ENCODE measurements around the gene PSAP.

Gene PSAP

DNA sequence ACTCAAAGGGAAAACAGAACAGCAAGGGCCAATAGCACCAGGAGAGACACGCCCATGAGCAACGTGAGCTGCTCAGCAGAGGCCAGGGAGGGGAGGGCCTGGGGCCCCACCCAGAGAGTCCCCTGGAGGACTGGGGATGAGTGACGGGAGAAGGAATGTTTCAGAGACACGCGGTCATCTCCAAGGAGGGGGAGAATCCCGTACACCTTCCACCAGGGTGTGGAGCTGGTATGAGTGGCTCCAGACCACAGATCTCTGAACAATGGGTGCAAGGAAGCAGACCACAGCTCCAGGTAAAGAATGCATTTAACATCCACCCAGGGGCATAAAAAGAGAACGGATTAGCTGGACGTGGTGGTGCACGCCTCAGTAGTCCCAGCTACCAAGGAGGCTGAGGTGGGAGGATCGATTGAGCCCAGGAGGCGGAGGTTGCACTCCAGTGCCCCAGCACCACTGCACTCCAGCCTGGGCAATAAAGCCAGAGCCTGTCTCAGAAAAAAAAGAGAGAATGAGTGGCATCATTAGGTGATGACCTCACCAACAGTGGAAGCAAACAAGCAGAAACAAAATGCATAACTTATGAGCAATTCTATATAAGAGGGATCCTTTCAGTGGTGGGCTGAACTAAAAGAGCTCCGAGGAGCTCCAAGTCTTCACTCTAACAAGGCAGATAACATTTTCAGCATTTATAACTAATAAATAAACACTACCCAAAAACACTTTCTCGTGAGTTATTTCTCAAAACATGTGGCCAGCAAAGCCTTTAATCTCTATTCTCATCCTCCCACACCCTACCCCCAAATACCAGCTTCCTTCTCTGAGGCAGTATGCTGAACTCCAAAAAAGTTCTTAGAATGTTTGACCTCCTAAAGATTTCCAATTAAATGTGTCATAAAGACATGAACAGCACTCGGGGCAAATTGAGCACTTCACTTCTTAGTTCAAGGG, 12.5 kb downstream of the PSAP start:
- Histone ChIP-seq H3K9me3 (ENCODE audit: control extremely low read depth in 1 of 5, control insufficient read depth in 4 of 5, insufficient read depth in 2 of 5, low read depth in 1 of 5, low read length in 4 of 5) (no peaks in the 10 kb centered on the region), H3K4me1 (ENCODE audit: control extremely low read depth in 1 of 4, control insufficient read depth in 4 of 4, insufficient read depth in 4 of 4, low read length in 3 of 4) (peaks cover 0 to 14% (median 12%) of the 10 kb centered on the region in 4 experiments), H3K4me3 (ENCODE audit: control insufficient read depth in 1 of 7, extremely low read depth in 1 of 7, insufficient read depth in 4 of 7, low read depth in 2 of 7, low read length in 6 of 7) (no peak overlapping the region), H3K36me3 (ENCODE audit: control insufficient read depth in 4 of 4, insufficient read depth in 4 of 4, low read length in 3 of 4) (peaks cover 2 to 17% (median 7%) of the 10 kb centered on the region in 4 experiments), H3K27me3 (replicated peaks in 2 of 5; ENCODE audit: control insufficient read depth in 4 of 5, insufficient read depth in 5 of 5, low read length in 4 of 5) (no peaks in the 10 kb centered on the region), H3K27ac (ENCODE audit: insufficient read depth in 1 of 2, low read depth in 1 of 2, low read length in 2 of 2, poor library complexity in 1 of 2, severe bottlenecking in 2 of 2) (no peak overlapping the region)
- DNase-seq, result no peak
- ChIA-PET CTCF (interaction anchor here (0.7 to 10.2 kb wide), 12 partner anchors 8 to 210 kb away, joined by 3 to 129 read pairs (median 6); partner anchors contain the start of gene PSAP), POLR2A (interaction anchor here (0.6 to 1.3 kb wide), 3 partner anchors 11 to 21 kb away, joined by 3 to 4 read pairs (median 3); partner anchors contain the start of gene PSAP)
- WGBS (ENCODE audit: insufficient coverage), result 87% methylated on average over 13 of the region's 14 CpGs

DNA sequence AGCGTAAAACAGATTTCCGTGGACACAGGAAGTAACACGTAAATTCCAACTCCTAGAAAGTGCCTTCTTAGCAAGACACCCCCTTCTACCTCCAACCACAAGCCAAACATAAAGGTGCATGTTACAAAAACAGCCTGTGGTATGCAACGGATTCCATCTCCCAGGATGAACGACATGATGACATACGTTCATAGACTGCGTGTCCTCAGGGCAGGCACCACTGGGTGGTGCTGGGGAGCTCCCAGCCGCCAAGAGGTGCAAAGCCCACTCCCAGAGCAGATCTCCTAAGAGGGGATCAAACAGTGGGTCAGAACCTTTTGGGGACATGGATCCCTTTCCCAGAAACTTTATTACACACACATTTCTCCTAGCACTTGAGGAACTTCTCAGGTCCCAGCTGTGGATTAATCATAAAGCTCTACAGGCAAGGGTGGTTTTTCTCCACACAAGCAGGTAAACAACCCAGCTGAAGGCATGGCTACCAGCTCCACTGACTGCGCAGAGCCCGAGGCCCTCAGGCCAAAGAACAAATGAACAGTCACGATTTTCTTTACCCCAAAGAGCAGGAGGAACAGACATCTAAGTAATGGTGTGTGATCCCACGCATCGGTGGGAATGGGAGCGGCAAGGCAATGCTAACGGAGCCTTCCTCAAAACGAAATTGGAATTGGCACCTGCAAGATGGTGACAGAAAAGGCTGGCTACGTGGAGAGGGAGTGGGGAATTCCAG, 13.8 kb downstream of the PSAP start:
- WGBS (ENCODE audit: insufficient coverage), result 77% methylated on average over 16 of the region's 17 CpGs

DNA sequence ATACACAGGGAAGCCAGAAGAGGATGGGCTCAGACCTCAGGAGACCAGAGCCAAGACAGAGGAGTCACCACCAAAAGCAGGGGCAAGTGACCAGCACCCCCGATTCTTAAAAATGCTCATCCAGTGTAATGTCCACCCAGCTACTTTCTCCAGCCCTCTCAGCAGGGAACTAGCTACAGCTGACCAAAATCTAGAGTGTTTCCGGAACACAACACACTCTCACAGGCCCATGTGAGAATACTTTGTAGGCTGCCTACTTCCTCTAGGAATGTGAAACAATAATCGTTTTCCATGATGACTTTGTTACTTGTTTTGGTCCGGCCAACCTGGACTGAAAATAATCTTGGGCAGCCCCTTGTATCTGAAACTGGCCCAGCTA, 14.5 kb downstream of the PSAP start:
- POLR2A ChIA-PET, result interaction anchor here (1.2 kb wide), 1 partner anchor 60 kb away, joined by 3 read pairs; no protein-coding TSS in a partner anchor
- Histone ChIP-seq H3K4me1 (ENCODE audit: control extremely low read depth in 1 of 4, control insufficient read depth in 4 of 4, insufficient read depth in 4 of 4, low read length in 3 of 4) (peaks cover 0 to 10% (median 4%) of the 10 kb centered on the region in 4 experiments), H3K9me3 (ENCODE audit: control extremely low read depth in 1 of 5, control insufficient read depth in 4 of 5, insufficient read depth in 2 of 5, low read depth in 1 of 5, low read length in 4 of 5) (no peaks in the 10 kb centered on the region), H3K4me3 (ENCODE audit: control insufficient read depth in 1 of 7, extremely low read depth in 1 of 7, insufficient read depth in 4 of 7, low read depth in 2 of 7, low read length in 6 of 7) (no peak overlapping the region), H3K36me3 (ENCODE audit: control insufficient read depth in 4 of 4, insufficient read depth in 4 of 4, low read length in 3 of 4) (peaks cover 10 to 30% (median 13%) of the 10 kb centered on the region in 4 experiments), H3K27ac (ENCODE audit: insufficient read depth in 1 of 2, low read depth in 1 of 2, low read length in 2 of 2, poor library complexity in 1 of 2, severe bottlenecking in 2 of 2) (no peak overlapping the region), H3K27me3 (replicated peaks in 2 of 5; ENCODE audit: control insufficient read depth in 4 of 5, insufficient read depth in 5 of 5, low read length in 4 of 5) (no peaks in the 10 kb centered on the region)
- 96% methylated on average over 3 of the region's 4 CpGs for WGBS (ENCODE audit: insufficient coverage)
- CTCF ChIA-PET, result interaction anchor here (0.7 to 10.2 kb wide), 13 partner anchors 9 to 388 kb away, joined by 3 to 129 read pairs (median 6); partner anchors contain the start of gene PSAP
- no peak for DNase-seq

More for the DNA sequence above, 13.8 kb downstream of the PSAP start:
- DNase-seq, result peak in 2 of 3 donors; percentile 49 to 51
- POLR2A ChIA-PET, result interaction anchor here (0.6 to 1.3 kb wide), 4 partner anchors 9 to 59 kb away, joined by 3 to 4 read pairs (median 3); partner anchors contain the start of gene PSAP
- Histone ChIP-seq H3K27me3 (replicated peaks in 2 of 5; ENCODE audit: control insufficient read depth in 4 of 5, insufficient read depth in 5 of 5, low read length in 4 of 5) (no peaks in the 10 kb centered on the region), H3K4me1 (ENCODE audit: control extremely low read depth in 1 of 4, control insufficient read depth in 4 of 4, insufficient read depth in 4 of 4, low read length in 3 of 4) (peaks cover 0 to 10% (median 5%) of the 10 kb centered on the region in 4 experiments), H3K4me3 (ENCODE audit: control insufficient read depth in 1 of 7, extremely low read depth in 1 of 7, insufficient read depth in 4 of 7, low read depth in 2 of 7, low read length in 6 of 7) (no peak overlapping the region), H3K27ac (ENCODE audit: insufficient read depth in 1 of 2, low read depth in 1 of 2, low read length in 2 of 2, poor library complexity in 1 of 2, severe bottlenecking in 2 of 2) (no peak overlapping the region), H3K9me3 (ENCODE audit: control extremely low read depth in 1 of 5, control insufficient read depth in 4 of 5, insufficient read depth in 2 of 5, low read depth in 1 of 5, low read length in 4 of 5) (no peaks in the 10 kb centered on the region), H3K36me3 (ENCODE audit: control insufficient read depth in 4 of 4, insufficient read depth in 4 of 4, low read length in 3 of 4) (peaks cover 6 to 24% (median 8%) of the 10 kb centered on the region in 4 experiments)
- CTCF ChIA-PET, result interaction anchor here (0.9 to 10.2 kb wide), 11 partner anchors 9 to 130 kb away, joined by 3 to 129 read pairs (median 6); partner anchors contain the start of gene PSAP

DNA sequence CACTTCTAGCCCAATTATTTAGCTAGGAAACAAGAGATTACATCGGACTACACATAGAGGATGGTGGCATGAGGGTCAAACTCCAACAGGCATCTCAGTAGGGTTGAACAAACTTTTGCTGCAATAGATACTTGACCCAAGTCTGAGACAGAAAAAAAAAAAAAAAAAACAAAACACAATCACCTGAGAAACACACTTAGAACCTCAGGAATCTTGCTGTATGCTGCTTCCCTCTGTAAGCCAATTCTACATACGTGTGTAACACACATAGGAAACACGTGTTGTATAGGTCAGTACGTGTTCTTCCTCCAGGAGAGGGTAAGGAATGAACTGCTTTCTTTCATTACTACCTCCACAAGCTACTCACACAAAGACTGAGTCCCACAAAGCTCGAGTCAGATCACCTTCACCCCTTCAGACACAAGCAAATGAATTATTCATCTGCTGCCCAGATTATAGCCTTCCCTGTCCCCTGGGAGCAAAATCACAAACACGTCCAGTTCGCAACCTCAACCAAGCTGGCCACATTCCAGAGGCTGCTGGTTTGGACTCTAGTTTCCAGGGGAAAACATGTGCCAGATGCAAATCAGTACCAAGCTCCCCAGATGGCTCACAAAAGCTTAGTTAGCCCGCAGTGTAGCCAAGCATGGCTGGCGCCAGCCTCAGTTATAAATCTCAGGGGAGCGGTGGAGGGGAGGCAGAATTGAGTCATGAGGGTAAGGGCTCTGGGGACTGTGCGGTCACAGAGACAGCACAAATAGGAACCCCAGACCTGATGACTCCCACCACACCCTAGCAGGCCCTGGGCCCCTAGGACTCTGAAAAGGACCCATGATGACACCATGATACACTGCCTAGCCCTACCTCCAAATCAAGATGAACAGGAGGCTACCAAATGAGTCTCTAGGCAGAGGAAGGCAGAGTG, 15.1 kb downstream of the PSAP start:
- Histone ChIP-seq H3K27me3 (replicated peaks in 2 of 5; ENCODE audit: control insufficient read depth in 4 of 5, insufficient read depth in 5 of 5, low read length in 4 of 5) (no peaks in the 10 kb centered on the region), H3K9me3 (ENCODE audit: control extremely low read depth in 1 of 5, control insufficient read depth in 4 of 5, insufficient read depth in 2 of 5, low read depth in 1 of 5, low read length in 4 of 5) (no peaks in the 10 kb centered on the region), H3K4me1 (ENCODE audit: control extremely low read depth in 1 of 4, control insufficient read depth in 4 of 4, insufficient read depth in 4 of 4, low read length in 3 of 4) (peaks cover 0 to 10% (median 4%) of the 10 kb centered on the region in 4 experiments), H3K27ac (ENCODE audit: insufficient read depth in 1 of 2, low read depth in 1 of 2, low read length in 2 of 2, poor library complexity in 1 of 2, severe bottlenecking in 2 of 2) (no peak overlapping the region), H3K36me3 (ENCODE audit: control insufficient read depth in 4 of 4, insufficient read depth in 4 of 4, low read length in 3 of 4) (peaks cover 17 to 37% (median 20%) of the 10 kb centered on the region in 4 experiments), H3K4me3 (ENCODE audit: control insufficient read depth in 1 of 7, extremely low read depth in 1 of 7, insufficient read depth in 4 of 7, low read depth in 2 of 7, low read length in 6 of 7) (no peak overlapping the region)
- ChIA-PET CTCF (interaction anchor here (0.7 to 10.2 kb wide), 14 partner anchors 9 to 389 kb away, joined by 3 to 129 read pairs (median 6); partner anchors contain the start of gene PSAP), POLR2A (no interaction called here)
- peak in 2 of 3 donors; percentile 46 to 70 for DNase-seq
- 52% methylated on average over 10 of the region's 11 CpGs for WGBS (ENCODE audit: insufficient coverage)

DNA sequence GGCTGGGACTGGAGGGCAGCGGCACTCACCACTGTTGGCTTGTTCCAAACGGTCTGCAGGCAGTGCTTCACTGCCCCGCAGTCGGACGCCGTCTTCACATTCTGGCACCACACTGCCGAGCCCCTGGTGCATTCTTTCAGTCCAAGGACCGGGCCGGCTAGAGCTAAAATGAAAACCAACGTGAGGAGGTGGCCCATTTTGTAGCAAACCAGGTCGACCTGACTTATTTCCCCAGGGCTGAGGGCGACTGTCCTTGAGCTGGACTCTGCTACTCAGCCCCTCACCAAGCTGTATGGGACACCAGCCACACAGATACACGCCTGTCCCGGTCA, 16.7 kb downstream of the PSAP start:
- DNase-seq, result no peak
- Histone ChIP-seq H3K27ac (ENCODE audit: insufficient read depth in 1 of 2, low read depth in 1 of 2, low read length in 2 of 2, poor library complexity in 1 of 2, severe bottlenecking in 2 of 2) (no peak overlapping the region), H3K4me3 (ENCODE audit: control insufficient read depth in 1 of 7, extremely low read depth in 1 of 7, insufficient read depth in 4 of 7, low read depth in 2 of 7, low read length in 6 of 7) (no peak overlapping the region), H3K9me3 (ENCODE audit: control extremely low read depth in 1 of 5, control insufficient read depth in 4 of 5, insufficient read depth in 2 of 5, low read depth in 1 of 5, low read length in 4 of 5) (peaks cover 0 to 5% (median 0%) of the 10 kb centered on the region in 5 experiments), H3K27me3 (replicated peaks in 2 of 5; ENCODE audit: control insufficient read depth in 4 of 5, insufficient read depth in 5 of 5, low read length in 4 of 5) (no peaks in the 10 kb centered on the region), H3K36me3 (ENCODE audit: control insufficient read depth in 4 of 4, insufficient read depth in 4 of 4, low read length in 3 of 4) (peaks cover 19 to 49% (median 32%) of the 10 kb centered on the region in 4 experiments), H3K4me1 (ENCODE audit: control extremely low read depth in 1 of 4, control insufficient read depth in 4 of 4, insufficient read depth in 4 of 4, low read length in 3 of 4) (peaks cover 0 to 10% (median 4%) of the 10 kb centered on the region in 4 experiments)
- CTCF ChIA-PET, result interaction anchor here (1.1 to 10.2 kb wide), 4 partner anchors 10 to 58 kb away, joined by 3 to 129 read pairs (median 4); no protein-coding TSS in a partner anchor
- POLR2A ChIA-PET, result no interaction called here
- WGBS (ENCODE audit: insufficient coverage), result 99% methylated on average over 13 of the region's 14 CpGs

Measured in common myeloid progenitor, CD34-positive (primary cell).